Measurements from ENCODE around the gene AP5M1.
"Not testable (repeated sequence)": the region's sequence is repeated elsewhere in the genome, so short reads cannot be mapped to it uniquely, and the experiment has no call there.

The AP5M1 gene

DNA sequence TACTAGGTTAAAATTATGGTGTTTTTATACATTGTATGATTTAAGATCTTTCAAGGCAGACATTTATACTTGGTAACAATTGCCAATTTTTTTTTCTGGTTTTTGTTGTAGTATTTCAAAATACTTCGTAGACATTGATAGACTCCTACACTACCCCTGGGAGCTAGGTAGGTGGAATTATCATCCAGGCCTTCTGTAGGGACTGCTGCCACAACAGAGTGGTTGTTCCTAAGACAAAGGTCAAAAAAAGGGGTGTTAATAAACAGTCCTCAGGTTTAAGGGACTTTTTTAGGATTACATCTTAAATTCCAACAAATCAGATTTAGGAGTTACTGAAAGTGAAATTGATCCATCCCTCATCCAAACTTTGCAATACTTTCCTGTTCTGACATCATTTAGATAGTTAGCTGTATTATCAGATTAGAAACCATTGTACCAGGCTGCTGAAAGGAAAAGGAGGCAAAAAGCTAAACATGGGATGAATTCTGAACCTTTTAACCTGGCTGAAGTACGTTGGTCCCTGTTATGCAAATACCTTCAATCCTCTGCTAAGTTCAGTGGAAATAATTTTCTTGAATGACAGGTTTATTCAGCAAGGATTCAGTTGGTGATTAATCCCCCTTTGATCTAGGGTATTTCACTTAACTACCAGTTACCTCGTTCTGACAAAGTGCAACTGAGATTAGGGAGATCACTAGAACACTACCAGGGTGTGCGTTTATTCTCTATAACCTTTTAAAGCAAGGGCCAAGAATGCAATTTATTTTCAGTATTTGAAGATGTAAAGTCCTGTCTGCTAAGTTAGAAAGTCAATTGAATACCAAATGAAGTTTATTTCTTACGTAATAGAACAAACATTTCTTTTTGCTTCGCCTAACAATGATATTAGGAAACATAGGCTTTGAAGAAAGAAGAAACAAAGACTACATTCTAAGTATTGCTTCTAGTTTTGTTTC lies 23.2 kb downstream of the AP5M1 start:
- no peak for DNase-seq

GRCh38 chr14:57293866-57294837 lies 25.4 kb downstream of the AP5M1 start:
- no peak for DNase-seq

DNA sequence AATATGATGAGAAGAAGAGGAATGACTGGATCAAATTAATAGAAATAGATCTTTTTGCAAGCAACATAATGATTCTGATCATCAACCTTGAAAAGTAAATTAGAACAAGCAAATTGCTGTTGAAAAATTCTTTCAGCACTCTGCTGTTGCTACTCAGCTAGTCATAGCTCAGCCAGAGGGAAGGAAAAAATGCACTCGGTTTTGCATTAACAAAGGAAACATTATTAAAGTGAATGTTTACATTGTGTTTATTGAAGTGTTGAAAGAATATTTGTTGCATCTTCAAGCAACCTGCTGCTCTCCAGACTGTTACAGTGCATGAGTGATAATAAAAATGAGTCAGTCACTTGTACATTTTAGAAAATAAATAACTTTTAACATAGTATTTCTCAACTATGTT lies 26.5 kb downstream of the AP5M1 start:
- DNase-seq, result no peak

DNA sequence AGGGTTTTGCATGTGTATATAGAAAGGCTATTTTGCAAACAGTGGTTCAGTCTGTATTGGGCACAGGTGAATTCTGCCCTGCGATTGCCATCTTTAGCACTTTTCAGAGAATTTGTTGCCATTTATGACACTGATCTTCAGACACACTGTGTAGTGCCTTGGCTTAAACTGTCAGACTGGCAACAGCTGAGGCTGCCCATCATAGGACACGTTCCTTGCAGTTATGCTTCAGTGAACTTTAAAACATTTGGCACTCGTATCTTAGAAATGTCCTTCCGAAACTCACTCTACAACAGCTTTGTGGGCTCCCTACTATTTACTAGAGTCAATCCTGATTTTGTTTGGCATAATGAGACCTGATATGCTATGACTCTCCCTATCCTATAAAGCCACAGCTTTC lies 29.1 kb downstream of the AP5M1 start:
- no peak for DNase-seq

GRCh38 chr14:57299511-57299910 lies 30.7 kb downstream of the AP5M1 start:
- DNase-seq, result no peak

GRCh38 chr14:57302883-57303282 lies 34.1 kb downstream of the AP5M1 start:
- DNase-seq, result no peak

DNA sequence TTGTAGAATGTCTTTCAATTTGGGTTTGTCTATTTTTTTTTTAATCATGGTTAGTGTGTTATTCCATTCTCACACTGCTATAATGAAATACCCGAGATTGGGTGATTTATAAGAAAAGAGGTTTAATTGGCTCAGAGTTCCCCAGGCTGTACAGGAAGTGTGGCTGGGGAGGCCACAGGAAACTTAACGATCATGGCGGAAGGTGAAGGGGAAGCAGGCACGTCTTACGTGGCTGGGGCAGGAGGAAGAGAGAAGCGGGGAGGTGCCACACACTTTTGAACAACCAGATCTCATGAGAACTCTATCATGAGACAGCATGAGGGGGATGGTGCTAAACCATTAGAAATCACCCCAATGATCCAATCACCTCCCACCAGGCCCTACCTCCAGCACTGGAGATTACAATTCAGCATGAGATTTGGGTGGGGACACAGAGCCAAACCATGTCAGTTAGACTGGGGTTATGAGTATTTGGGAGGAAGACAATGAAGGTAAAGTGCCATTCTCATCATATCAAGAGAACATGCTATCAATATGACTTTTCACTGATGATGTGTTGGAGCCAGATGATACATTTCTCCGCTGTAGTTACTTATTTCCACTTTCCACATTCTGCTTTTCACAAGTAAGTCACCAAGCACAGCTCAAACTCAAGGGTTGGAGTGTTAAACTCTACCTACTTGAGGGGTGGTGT lies 45.8 kb downstream of the AP5M1 start:
- no peak for DNase-seq

DNA sequence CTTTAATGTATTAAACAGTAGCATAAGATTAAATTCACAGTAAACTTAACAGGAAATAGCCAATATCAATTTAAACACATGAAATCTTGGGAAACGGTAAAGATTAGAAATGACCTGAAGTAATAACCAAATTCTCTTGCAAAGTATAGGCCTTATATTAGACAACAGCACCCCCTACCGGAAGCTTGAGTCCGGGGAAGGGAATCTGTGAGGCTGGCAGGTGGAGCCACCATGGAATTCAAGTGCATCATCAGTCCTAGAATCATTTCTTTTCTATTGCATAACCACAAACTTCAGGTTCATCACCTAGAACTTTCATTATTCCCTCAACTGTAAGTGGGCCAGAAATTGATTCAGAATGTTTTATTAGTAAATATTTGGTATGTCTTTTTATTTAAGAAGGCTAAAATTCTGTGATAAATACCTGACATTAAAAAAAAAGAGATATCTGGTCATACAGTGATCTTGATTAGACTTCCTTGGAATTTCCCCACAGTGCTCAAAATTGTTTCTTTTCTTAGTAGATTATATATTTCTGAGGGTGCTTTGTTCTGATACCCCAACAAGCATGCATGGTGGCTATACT lies 48.6 kb downstream of the AP5M1 start:
- DNase-seq, result peak; percentile 73

GRCh38 chr14:57319636-57320192 lies 50.9 kb downstream of the AP5M1 start:
- no peak for DNase-seq

GRCh38 chr14:57323721-57324120 lies 55.0 kb downstream of the AP5M1 start:
- no peak for DNase-seq

- no peak for DNase-seq
Observed at GRCh38 chr14:57326253-57326652, 57.5 kb downstream of the AP5M1 start.

DNA sequence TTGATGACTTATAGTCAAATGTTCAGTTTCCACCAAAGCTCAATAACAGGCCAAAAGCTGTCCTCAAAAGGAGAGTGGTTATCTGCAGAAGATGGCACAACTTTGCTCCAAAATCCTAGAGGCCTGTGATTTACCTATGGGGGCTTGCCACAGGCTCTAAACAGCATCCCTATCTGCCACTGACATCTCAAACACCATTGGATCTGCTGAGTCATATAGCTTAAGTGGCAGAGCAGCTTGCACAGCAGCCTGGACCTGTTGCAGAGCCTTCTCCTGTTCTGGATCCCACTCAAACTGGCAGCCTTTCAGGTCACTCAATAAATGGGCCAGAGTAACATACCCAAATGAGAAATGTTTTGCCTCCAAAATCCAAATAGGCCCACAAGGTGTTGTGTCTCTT lies 61.1 kb downstream of the AP5M1 start:
- no peak for DNase-seq

DNA sequence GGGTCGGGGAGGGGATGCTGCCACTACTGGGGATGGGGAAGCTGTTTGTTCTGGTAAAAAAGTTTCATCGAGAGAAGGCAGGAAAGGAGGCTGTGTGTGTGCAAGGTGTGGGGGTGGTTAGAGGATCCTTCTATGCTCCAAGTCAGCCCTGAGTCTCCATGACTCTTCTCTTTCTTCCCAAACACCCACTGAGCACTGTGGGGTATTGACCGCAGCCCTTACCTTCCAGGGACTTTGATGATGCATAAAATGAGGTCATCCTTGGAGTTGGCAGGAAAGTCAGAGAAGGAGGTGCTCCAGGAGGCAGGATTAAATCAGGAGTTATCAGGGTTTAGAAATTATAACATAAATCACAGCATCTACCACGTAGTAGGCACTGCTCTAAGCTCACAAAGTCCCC lies 63.7 kb downstream of the AP5M1 start:
- DNase-seq, result not testable (repeated sequence)

- DNase-seq, result not testable (repeated sequence)
Observed at GRCh38 chr14:57333726-57334125, 65.0 kb downstream of the AP5M1 start.

- not testable (repeated sequence) for DNase-seq
Observed at GRCh38 chr14:57343545-57344297, 75.0 kb downstream of the AP5M1 start.

- peak; percentile 71 for DNase-seq
Observed at GRCh38 chr14:57345106-57345505, 76.3 kb downstream of the AP5M1 start.

DNA sequence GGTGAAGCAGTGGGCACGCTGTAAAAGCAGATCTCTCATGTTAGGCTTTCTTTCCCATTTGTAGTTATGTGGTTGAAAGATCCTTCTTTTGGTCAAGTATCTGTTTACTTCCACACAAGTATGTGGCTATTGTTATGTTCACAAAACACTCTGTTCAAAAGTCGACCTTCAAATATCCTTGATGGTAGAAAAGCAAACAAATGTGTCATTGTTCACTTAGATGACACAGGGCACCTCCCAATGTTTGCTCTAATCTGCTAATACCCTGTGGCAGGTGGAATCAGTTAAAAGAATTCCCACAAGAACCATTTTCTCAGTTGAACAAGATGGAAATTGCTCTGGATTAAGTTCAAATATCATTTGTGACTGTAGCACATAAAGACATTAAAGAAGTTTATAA lies 78.0 kb downstream of the AP5M1 start:
- peak; percentile 58 for DNase-seq

All from COR-L47 (cell line).